Endothelial cell (in vitro differentiated cells): ENCODE results near the gene TRIM40. TPM values are rescaled to one million over a fixed set of nuclear protein-coding genes. Genes with fewer than 3 reads are reported as not detected.

Experiments
- DNase-seq: peaks from one replicate; pipeline ENCODE4 v3.0.0; 2021; ENCODE audit warnings: low spot score
- H3K27ac Mint-ChIP-seq: one replicate; pipeline ENCODE4 v1.8.0; 2021; ENCODE audit warnings: mixed read lengths, inconsistent platforms; ENCODE audit not compliant: unreplicated experiment
- H3K27me3 Mint-ChIP-seq: one replicate; pipeline ENCODE4 v1.8.0; 2021; ENCODE audit warnings: mild to moderate bottlenecking, moderate library complexity, mixed read lengths, inconsistent platforms; ENCODE audit not compliant: unreplicated experiment
- H3K36me3 Mint-ChIP-seq: one replicate; pipeline ENCODE4 v1.8.0; 2021; ENCODE audit warnings: mild to moderate bottlenecking, low read depth, mixed read lengths, inconsistent platforms; ENCODE audit not compliant: unreplicated experiment
- H3K4me1 Mint-ChIP-seq: one replicate; pipeline ENCODE4 v1.8.0; 2021; ENCODE audit warnings: mild to moderate bottlenecking, mixed read lengths, inconsistent platforms; ENCODE audit not compliant: unreplicated experiment
- H3K4me3 Mint-ChIP-seq: one replicate; pipeline ENCODE4 v1.8.0; 2021; ENCODE audit warnings: mild to moderate bottlenecking, mixed read lengths, inconsistent platforms; ENCODE audit not compliant: unreplicated experiment
- H3K9me3 Mint-ChIP-seq: one replicate; pipeline ENCODE4 v1.8.0; 2021; ENCODE audit warnings: mixed read lengths, inconsistent platforms; ENCODE audit not compliant: unreplicated experiment
- total RNA-seq: library from RNA; stranded (reverse); fragmentation: NEBNext Ultra II Directional; extraction: Animal tissue kit (Norgen Biotek cat#: 25700); gene quantifications from one replicate; pipeline ENCODE4 v1.2.1, GENCODE V29; 2021; ENCODE audit not compliant: unreplicated experiment
- TF ChIP-seq, protein P1 (sequence below): fragments of 200-600 bp; sonication (generic); IDR thresholded peaks from one replicate; pipeline ENCODE4 v1.5.0; 2021; ENCODE audit warnings: antibody characterized with exemption; ENCODE audit not compliant: unreplicated experiment

The TRIM40 gene
- total RNA-seq, 1 donor from 2014 or later, result not detected

DNA sequence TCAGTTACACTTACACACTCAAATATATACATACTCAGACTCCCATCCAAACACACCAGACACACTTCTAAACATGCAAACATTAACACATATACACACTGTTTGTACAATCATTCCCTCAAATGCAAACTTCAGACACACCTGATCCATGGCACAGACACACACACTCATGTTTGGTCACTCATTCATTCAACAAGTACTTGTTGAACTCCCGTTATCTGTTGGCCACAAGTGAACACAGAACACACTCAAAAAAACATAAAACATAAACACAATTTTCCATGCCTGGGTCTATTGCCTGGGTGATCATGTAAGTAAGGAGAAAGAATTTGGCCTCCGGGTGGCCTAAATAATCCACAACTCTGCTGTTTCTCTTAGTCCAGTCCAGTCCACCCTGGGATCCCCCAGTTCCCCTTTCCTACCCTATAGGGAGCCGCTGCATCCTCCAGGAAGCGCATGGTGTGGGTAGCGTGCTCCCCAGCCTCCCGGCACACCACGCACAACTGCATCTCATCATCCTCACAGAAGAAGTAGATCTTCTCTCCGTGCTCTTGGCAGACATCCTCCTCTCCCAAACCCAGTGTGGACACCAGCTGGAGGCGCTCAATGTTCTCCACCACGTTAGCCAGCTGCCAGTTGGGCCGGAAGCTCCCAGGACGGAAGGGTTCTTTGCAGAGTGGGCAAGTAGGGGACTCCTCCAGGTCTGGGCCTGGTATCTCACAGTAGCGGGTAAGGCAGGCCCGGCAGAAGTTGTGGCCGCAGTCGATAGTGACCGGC, 24.3 kb downstream of the TRIM40 start:
- DNase-seq, result no peak

DNA sequence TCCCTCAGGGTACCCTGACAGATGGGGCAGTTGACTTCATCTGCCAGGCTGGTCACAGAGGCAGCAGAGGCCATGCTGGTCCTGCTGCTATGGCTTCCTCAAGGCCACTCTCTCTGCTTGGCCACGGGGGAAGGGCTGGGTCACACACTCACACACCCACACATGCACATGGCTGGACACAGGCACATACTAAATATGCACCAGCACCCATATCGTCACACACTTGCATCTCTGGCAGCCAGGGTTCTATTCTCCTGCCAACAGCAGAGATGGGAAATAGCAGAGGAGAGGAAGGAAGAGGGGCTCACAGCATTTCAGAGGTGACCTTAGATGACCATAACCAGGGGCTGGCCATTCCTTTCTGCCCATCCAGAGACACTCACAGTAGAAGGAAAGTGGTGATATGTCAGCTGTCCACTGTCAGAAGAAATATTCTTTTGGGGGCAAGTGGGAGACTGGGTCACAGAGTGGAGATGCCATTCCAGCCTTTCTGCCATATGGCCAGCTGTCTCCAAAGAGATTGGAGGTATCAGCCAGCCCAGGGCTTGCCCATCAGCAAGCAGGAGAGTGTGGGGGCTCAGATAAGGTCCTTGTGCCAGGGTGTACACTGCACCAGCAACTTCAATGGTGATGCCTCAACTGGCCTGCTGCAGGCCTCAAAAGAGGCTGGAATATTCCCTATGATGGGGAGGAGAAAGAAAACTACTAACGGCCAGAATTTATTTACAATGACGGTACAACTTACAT, 25.0 kb downstream of the TRIM40 start, which contains the start of gene TRIM10:
Gene TRIM10 (minus strand): TSS at position 427 of the 747 bp plus-strand sequence. CDS start 353 bp downstream, at position 74.
- Mint-ChIP-seq H3K27me3 (peaks cover 4% of the 10 kb centered on the region), H3K27ac (no peak within 1 kb of the TSS), H3K4me1 (peaks cover 2% of the 10 kb centered on the region), H3K36me3 (no peaks in the 10 kb centered on the region), H3K4me3 (no peak within 1 kb of the TSS), H3K9me3 (no peaks in the 10 kb centered on the region)
- TF ChIP-seq, protein P1, sequence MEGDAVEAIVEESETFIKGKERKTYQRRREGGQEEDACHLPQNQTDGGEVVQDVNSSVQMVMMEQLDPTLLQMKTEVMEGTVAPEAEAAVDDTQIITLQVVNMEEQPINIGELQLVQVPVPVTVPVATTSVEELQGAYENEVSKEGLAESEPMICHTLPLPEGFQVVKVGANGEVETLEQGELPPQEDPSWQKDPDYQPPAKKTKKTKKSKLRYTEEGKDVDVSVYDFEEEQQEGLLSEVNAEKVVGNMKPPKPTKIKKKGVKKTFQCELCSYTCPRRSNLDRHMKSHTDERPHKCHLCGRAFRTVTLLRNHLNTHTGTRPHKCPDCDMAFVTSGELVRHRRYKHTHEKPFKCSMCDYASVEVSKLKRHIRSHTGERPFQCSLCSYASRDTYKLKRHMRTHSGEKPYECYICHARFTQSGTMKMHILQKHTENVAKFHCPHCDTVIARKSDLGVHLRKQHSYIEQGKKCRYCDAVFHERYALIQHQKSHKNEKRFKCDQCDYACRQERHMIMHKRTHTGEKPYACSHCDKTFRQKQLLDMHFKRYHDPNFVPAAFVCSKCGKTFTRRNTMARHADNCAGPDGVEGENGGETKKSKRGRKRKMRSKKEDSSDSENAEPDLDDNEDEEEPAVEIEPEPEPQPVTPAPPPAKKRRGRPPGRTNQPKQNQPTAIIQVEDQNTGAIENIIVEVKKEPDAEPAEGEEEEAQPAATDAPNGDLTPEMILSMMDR, result no peak
- DNase-seq, result no peak

More for the DNA sequence above, 24.3 kb downstream of the TRIM40 start:
- Mint-ChIP-seq H3K36me3 (no peaks in the 10 kb centered on the region), H3K27me3 (peaks cover 3% of the 10 kb centered on the region), H3K27ac (no peak overlapping the region), H3K4me1 (peaks cover 2% of the 10 kb centered on the region), H3K9me3 (no peaks in the 10 kb centered on the region), H3K4me3 (no peak overlapping the region)
- TF ChIP-seq, protein P1, result no peak

DNA sequence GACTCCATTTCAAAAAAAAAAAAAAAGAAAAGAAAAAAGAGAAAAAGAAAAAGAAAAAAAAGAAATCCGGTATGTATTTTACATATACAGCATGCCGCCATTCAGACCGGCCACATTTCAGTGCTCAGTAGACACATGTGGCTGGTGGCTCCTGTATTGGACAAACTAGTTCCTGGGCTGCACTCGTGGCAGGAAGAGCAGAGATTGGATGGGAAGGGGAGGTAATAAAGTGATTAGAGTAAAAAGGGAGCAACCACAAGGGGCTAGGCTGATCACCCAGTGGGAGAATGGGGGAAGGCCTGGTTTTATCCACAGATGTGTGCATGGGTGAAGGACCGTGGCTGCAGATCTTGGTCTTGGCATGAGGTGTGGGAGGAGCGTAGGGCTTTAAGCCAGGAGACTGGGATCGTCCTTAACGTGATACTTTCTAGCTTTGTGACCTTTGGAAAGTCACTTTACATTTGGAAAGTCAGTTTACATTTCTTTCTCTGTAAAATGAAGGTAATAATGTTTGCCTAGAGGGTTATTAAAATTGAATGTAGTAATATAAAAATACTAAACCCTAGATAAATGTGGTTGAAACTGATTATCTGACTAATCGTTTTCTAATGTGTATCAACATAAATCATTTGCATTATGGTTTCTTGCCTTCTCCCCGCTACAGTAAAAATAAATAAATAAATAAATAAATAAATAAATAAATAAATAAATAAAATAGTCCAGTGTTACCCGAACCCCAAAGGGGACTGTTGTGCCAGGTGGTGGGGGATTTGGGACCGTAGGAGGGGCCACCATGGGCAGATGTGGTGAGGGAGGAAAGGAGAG, 26.5 kb downstream of the TRIM40 start:
- Mint-ChIP-seq H3K27ac (no peak overlapping the region), H3K9me3 (no peaks in the 10 kb centered on the region), H3K4me1 (no peaks in the 10 kb centered on the region), H3K36me3 (no peaks in the 10 kb centered on the region), H3K27me3 (peaks cover 2% of the 10 kb centered on the region), H3K4me3 (no peak overlapping the region)
- DNase-seq, result no peak
- TF ChIP-seq, protein P1, result no peak

DNA sequence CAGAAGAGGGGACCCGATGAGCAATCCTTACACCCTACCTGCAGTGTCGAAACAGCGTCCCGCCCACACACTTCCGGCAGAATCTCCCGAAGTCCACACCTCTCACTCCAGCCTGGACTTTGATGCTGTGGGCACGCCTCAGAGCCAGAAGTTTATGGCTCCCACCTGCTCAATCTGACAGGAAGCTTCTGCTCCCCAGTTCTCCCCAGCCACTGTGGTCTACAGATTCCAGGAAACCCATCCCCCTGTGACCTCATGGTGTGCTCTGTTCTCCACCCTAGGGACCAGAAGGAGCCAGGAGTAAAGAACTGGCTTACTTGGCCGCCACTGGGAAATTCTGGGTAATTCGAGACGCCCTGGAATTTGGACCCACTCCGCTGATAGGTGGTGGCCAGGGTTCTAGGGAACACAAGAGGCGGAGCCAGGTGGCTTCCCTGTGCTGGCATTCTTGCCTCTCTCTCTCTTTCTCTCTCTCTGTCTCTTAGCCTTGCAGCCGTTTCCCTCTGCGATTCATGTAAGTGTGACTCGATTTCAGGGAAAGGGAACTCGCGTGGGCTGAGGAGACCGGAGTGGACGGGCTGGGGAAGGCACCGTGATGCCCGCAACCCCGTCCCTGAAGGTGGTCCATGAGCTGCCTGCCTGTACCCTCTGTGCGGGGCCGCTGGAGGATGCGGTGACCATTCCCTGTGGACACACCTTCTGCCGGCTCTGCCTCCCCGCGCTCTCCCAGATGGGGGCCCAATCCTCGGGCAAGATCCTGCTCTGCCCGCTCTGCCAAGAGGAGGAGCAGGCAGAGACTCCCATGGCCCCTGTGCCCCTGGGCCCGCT, 27.4 kb downstream of the TRIM40 start, which contains the start of gene TRIM15:
Gene TRIM15 (plus strand): TSS at position 457 of the 828 bp plus-strand sequence. CDS start 139 bp downstream, at position 596.
- H3K36me3 Mint-ChIP-seq, result no peaks in the 10 kb centered on the region
- no peak within 1 kb of the TSS for H3K4me3 Mint-ChIP-seq
- no peak within 1 kb of the TSS for H3K27ac Mint-ChIP-seq
- no peaks in the 10 kb centered on the region for H3K9me3 Mint-ChIP-seq
- H3K4me1 Mint-ChIP-seq, result peaks cover 2% of the 10 kb centered on the region
- TF ChIP-seq, protein P1, result no peak
- peaks cover 2% of the 10 kb centered on the region for H3K27me3 Mint-ChIP-seq
- DNase-seq, result no peak
